Measurements from ENCODE around the gene KIAA0319L.

The KIAA0319L gene

DNA sequence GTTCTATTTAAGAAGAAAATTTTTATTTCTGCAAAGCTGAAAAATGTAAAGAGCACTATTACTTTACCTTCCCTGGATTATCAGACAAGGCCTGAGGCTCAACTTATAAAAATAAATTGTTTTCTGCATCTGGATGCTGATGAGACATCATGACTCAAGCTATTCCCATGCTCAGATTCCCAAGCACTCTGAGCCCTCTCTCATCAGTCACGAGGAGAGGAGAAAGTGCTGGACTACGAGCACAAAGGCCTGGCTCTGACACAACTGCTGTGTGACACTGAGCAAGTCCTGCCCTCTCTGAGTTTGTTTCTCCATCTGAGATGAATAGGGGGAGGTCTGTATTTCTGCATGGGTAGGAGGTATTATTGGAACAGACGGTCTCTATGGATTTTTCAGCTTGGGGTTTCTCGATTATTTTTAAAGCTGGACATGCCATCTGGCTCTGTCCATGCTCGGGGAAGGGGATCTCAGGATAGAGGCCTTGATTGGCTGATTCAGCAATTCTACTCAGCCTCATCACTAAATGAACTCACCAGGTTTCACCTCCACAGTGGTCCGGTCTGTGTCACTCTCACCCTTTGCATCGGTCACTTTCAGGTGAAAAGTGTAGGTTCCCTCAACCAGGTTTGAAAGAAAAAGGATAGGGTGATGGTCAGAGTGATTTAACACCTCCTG is 107.7 kb downstream of the KIAA0319L start:
- WGBS, 2 experiments = 83 to 89% methylated on average over 7 of the region's 7 CpGs

DNA sequence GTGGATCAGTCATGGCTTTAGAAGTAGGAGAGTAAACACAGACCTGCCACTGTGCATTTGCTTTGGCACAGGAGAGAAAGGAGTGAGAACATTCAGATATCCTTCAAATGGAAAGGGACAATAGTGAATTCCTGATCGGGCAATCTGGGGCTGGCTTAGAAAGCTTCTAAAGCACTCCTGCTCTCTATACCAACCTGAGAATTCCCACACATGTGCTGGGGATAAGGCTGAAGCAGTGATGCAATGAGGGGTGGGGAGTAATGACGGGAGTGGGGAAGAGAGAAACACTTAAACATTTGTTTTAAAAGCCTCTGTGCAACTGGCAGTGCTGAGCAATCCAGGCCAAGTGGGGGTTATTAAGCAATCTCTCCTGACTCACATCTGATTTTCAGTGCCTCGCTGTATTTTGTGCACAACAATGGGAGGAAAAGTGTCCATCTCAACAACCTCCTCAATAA is 108.8 kb downstream of the KIAA0319L start:
- Histone ChIP-seq H3K4me1 (ENCODE audit: control insufficient read depth, insufficient read depth, low read length) (no peaks in the 10 kb centered on the region), H3K9me3 (ENCODE audit: control insufficient read depth, low read length) (no peaks in the 10 kb centered on the region), H3K36me3 (ENCODE audit: control insufficient read depth, insufficient read depth, low read length) (peaks cover 32% of the 10 kb centered on the region), H3K27me3 (ENCODE audit: control insufficient read depth, insufficient read depth, low read length, poor library complexity, severe bottlenecking) (no peaks in the 10 kb centered on the region), H3K27ac (ENCODE audit: insufficient read depth, low read depth, low read length, poor library complexity, severe bottlenecking) (no peak overlapping the region), H3K4me3 (ENCODE audit: insufficient read depth, low read depth, low read length) (no peak overlapping the region)
- 92 to 99% methylated on average over 3 of the region's 3 CpGs for WGBS, 2 experiments

More for the DNA sequence above, 107.7 kb downstream of the KIAA0319L start:
- H3K4me1 ChIP-seq (ENCODE audit: control insufficient read depth, insufficient read depth, low read length) = no peaks in the 10 kb centered on the region
- no peaks in the 10 kb centered on the region for H3K27me3 ChIP-seq (ENCODE audit: control insufficient read depth, insufficient read depth, low read length, poor library complexity, severe bottlenecking)
- no peak overlapping the region for H3K4me3 ChIP-seq (ENCODE audit: insufficient read depth, low read depth, low read length)
- H3K36me3 ChIP-seq (ENCODE audit: control insufficient read depth, insufficient read depth, low read length) = peaks cover 37% of the 10 kb centered on the region
- H3K9me3 ChIP-seq (ENCODE audit: control insufficient read depth, low read length) = no peaks in the 10 kb centered on the region
- no peak overlapping the region for H3K27ac ChIP-seq (ENCODE audit: insufficient read depth, low read depth, low read length, poor library complexity, severe bottlenecking)

DNA sequence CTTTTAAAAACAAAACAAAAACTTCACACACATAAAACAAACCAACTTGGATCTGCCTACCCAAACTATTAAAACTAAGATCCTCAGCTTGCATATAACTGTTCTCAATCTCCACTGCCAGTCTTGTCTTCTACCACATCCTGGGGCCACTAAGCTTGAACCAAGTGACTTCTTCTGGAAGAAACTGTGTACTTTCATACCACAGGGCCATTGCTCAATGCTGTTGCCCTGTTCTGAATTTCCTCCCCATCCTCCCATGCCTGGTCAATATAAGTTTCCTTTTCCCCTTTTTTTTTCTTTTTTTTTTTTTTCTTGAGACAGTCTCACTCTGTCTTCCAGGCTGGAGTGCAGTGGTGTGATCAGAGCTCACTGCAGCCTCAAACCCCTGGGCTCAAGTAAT is 109.9 kb downstream of the KIAA0319L start:
- Histone ChIP-seq H3K4me1 (ENCODE audit: control insufficient read depth, insufficient read depth, low read length) (no peaks in the 10 kb centered on the region), H3K36me3 (ENCODE audit: control insufficient read depth, insufficient read depth, low read length) (peaks cover 41% of the 10 kb centered on the region), H3K27me3 (ENCODE audit: control insufficient read depth, insufficient read depth, low read length, poor library complexity, severe bottlenecking) (no peaks in the 10 kb centered on the region), H3K9me3 (ENCODE audit: control insufficient read depth, low read length) (no peaks in the 10 kb centered on the region), H3K27ac (ENCODE audit: insufficient read depth, low read depth, low read length, poor library complexity, severe bottlenecking) (no peak overlapping the region), H3K4me3 (ENCODE audit: insufficient read depth, low read depth, low read length) (no peak overlapping the region)

DNA sequence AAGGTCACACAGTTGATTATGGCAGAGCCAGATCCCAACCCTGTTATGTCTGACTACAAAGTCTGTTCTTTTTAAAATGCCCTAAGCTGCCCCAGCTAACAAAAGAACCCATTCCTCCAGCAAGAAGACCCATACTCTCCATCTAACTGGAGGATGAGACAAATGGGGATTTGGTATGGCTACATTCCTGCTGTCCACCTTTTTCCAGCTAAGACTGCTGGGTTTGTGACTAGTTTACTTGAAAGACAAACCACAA is 112.8 kb downstream of the KIAA0319L start:
- peaks cover 41% of the 10 kb centered on the region for H3K36me3 ChIP-seq (ENCODE audit: control insufficient read depth, insufficient read depth, low read length)
- H3K4me3 ChIP-seq (ENCODE audit: insufficient read depth, low read depth, low read length) = no peak overlapping the region
- no peaks in the 10 kb centered on the region for H3K9me3 ChIP-seq (ENCODE audit: control insufficient read depth, low read length)
- no peaks in the 10 kb centered on the region for H3K27me3 ChIP-seq (ENCODE audit: control insufficient read depth, insufficient read depth, low read length, poor library complexity, severe bottlenecking)
- H3K4me1 ChIP-seq (ENCODE audit: control insufficient read depth, insufficient read depth, low read length) = no peaks in the 10 kb centered on the region
- no peak overlapping the region for H3K27ac ChIP-seq (ENCODE audit: insufficient read depth, low read depth, low read length, poor library complexity, severe bottlenecking)

DNA sequence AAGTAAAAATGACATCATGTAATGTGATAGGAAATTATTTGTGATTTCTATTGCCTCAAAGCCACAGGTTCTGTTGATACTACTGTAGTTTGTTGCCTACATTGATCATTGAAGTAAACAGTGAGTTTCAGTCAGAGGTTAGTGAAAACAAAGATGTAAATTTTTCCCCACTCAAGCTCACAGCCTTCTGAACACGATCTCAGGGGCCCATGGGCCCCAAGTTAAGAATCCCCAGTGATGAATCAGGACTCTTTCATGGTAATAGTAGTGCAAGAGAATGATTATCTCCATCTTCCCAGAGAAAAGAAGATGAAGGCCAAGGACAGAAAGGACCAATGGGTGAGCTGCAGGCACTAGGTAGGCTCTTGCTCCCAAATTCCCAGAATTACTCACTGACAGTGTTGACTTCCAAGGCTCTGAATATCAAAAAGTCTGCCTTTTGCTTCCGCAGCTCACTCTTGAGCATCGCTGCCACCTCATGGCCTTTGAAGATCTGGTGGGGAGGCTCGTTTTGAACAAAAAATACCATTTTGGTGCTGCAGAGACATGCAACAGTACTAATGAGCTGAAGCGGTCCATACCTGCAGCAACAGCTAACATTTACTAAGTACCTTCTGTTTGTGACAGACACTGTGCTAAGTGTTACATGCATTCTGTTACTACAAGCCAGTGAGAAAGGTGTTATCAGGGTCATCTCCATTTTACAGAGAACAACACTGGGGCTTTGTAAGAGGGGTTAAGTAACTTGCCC is 113.3 kb downstream of the KIAA0319L start:
- WGBS, 2 experiments = 88 to 90% methylated on average over 5 of the region's 5 CpGs
- Histone ChIP-seq H3K9me3 (ENCODE audit: control insufficient read depth, low read length) (no peaks in the 10 kb centered on the region), H3K36me3 (ENCODE audit: control insufficient read depth, insufficient read depth, low read length) (peaks cover 37% of the 10 kb centered on the region)

DNA sequence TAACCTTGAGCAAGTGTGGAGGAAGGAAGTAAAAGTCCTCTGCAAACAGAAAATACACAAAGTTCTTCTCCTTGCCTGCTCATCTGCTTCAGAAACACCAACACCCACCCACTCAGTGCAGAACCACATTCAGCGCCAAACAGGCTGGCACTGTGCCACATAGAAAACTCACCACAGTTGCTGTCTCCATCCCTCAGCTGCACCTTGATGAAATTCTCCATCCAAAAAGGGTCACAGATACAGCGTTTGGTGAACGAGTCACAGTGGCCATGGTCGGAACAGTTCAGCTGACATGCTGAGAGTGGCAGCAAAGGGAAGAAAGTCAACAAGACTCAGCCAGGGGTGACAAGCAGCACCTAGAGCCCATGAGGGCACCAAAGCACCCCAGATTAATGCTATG is 114.5 kb downstream of the KIAA0319L start:
- Histone ChIP-seq H3K4me1 (ENCODE audit: control insufficient read depth, insufficient read depth, low read length) (no peaks in the 10 kb centered on the region), H3K27me3 (ENCODE audit: control insufficient read depth, insufficient read depth, low read length, poor library complexity, severe bottlenecking) (no peaks in the 10 kb centered on the region), H3K27ac (ENCODE audit: insufficient read depth, low read depth, low read length, poor library complexity, severe bottlenecking) (no peak overlapping the region), H3K9me3 (ENCODE audit: control insufficient read depth, low read length) (no peaks in the 10 kb centered on the region), H3K36me3 (ENCODE audit: control insufficient read depth, insufficient read depth, low read length) (peaks cover 25% of the 10 kb centered on the region), H3K4me3 (ENCODE audit: insufficient read depth, low read depth, low read length) (no peak overlapping the region)
- WGBS, 2 experiments = 96 to 97% methylated on average over 4 of the region's 4 CpGs

More for the DNA sequence above, 113.3 kb downstream of the KIAA0319L start:
- H3K4me1 ChIP-seq (ENCODE audit: control insufficient read depth, insufficient read depth, low read length) = no peaks in the 10 kb centered on the region
- no peak overlapping the region for H3K27ac ChIP-seq (ENCODE audit: insufficient read depth, low read depth, low read length, poor library complexity, severe bottlenecking)
- no peaks in the 10 kb centered on the region for H3K27me3 ChIP-seq (ENCODE audit: control insufficient read depth, insufficient read depth, low read length, poor library complexity, severe bottlenecking)
- H3K4me3 ChIP-seq (ENCODE audit: insufficient read depth, low read depth, low read length) = no peak overlapping the region

DNA sequence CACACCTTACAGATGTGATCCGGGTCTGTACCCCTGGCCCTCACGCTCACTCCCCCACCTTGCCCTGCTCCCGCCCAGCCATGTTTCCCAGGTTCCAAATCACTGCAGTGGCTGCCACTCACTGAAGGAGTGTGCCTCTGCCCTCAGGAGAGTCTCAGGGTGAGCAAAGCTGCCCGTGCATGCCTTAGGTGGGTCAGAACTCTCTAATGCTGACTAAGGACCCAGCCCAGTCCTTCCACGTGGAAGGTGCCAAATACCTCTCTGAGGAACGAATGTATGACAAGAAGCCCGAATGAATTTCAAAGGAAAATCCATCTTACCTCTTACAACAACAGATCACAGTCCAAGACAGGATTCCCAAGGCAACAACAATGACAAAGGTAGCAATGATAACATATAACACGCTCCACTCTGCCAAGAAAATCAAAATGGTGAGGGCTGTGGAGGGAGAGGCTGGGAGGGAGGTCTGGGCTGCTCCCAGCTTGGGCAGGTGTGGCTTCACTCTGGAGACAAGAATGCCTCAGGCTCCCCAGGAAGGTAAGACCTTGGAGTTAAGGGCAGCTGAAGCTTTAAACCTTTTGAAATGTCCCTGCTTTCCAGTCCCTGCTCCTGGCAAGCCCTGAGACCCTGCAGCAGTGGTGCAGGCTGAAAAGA is 115.2 kb downstream of the KIAA0319L start:
- H3K27me3 ChIP-seq (ENCODE audit: control insufficient read depth, insufficient read depth, low read length, poor library complexity, severe bottlenecking) = no peaks in the 10 kb centered on the region
- no peaks in the 10 kb centered on the region for H3K9me3 ChIP-seq (ENCODE audit: control insufficient read depth, low read length)
- WGBS, 2 experiments = 93 to 95% methylated on average over 8 of the region's 8 CpGs
- no peak overlapping the region for H3K4me3 ChIP-seq (ENCODE audit: insufficient read depth, low read depth, low read length)
- peaks cover 25% of the 10 kb centered on the region for H3K36me3 ChIP-seq (ENCODE audit: control insufficient read depth, insufficient read depth, low read length)
- no peaks in the 10 kb centered on the region for H3K4me1 ChIP-seq (ENCODE audit: control insufficient read depth, insufficient read depth, low read length)
- H3K27ac ChIP-seq (ENCODE audit: insufficient read depth, low read depth, low read length, poor library complexity, severe bottlenecking) = no peak overlapping the region

DNA sequence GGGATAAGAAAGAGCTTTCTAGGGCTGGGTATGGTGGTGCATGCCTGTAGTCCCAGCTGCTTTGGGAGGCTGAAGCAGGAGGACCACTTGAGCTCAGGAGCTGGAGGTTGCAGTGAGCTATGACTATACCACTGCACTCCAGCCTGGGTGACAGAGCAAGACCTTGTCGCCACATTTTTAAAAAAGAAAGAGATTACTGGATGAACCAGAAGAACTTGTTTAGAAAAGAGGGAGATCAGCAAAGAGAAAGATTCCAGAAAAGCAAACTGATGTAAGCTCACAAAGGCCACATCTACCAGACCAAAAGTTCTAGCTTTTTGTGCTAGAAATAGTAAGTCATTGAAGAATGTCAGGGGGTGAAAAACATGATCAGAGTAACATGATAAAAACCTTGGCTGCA is 117.6 kb downstream of the KIAA0319L start:
- 87 to 90% methylated on average over 1 of the region's 1 CpG for WGBS, 2 experiments
- Histone ChIP-seq H3K4me1 (ENCODE audit: control insufficient read depth, insufficient read depth, low read length) (no peaks in the 10 kb centered on the region), H3K36me3 (ENCODE audit: control insufficient read depth, insufficient read depth, low read length) (peaks cover 29% of the 10 kb centered on the region), H3K27ac (ENCODE audit: insufficient read depth, low read depth, low read length, poor library complexity, severe bottlenecking) (no peak overlapping the region), H3K9me3 (ENCODE audit: control insufficient read depth, low read length) (no peaks in the 10 kb centered on the region), H3K4me3 (ENCODE audit: insufficient read depth, low read depth, low read length) (no peak overlapping the region), H3K27me3 (ENCODE audit: control insufficient read depth, insufficient read depth, low read length, poor library complexity, severe bottlenecking) (no peaks in the 10 kb centered on the region)

DNA sequence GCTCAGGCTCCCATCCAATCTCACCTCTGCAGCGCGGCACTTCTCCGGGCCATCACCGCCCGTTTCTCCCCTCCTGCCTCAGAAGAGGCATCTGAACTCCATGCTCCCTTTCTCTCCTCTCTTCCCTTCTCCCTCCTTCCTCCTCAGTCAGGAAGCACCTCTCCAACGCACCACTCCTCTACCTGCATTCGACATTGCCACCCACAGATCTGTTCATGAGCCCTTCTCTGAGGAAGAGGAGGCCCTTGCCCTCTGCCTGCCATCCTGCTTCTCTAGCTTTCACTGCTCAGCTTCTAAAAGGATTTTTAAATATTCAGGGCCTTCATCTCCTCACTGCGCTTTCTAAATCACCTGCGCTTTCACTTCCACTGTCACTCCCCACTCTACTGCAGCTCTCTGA is 120.0 kb downstream of the KIAA0319L start:
- Histone ChIP-seq H3K27ac (ENCODE audit: insufficient read depth, low read depth, low read length, poor library complexity, severe bottlenecking) (no peak overlapping the region), H3K27me3 (ENCODE audit: control insufficient read depth, insufficient read depth, low read length, poor library complexity, severe bottlenecking) (no peaks in the 10 kb centered on the region), H3K9me3 (ENCODE audit: control insufficient read depth, low read length) (no peaks in the 10 kb centered on the region), H3K36me3 (ENCODE audit: control insufficient read depth, insufficient read depth, low read length) (peaks cover 24% of the 10 kb centered on the region), H3K4me1 (ENCODE audit: control insufficient read depth, insufficient read depth, low read length) (no peaks in the 10 kb centered on the region), H3K4me3 (ENCODE audit: insufficient read depth, low read depth, low read length) (no peak overlapping the region)
- WGBS, 2 experiments = 95 to 96% methylated on average over 9 of the region's 9 CpGs

DNA sequence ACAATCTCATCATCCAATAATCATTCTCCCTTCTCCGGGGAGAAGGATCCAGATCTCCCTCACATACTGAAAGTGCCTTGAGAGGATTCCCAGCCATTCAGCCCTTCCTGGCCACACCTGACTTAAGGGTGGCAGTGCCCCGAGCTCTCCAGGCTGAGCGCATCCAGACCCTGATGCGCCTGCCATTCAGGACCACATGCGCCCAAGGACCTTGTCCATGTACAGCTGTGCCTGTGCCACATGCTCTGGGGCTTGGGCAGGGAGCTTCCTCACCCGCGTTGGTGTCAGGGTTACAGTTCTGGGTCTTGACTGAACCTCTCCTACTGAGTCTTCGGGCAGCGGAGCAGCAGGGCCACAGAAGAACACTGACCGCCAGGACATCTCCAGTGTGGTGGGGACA is 121.1 kb downstream of the KIAA0319L start:
- H3K27ac ChIP-seq (ENCODE audit: insufficient read depth, low read depth, low read length, poor library complexity, severe bottlenecking) = no peak overlapping the region
- H3K27me3 ChIP-seq (ENCODE audit: control insufficient read depth, insufficient read depth, low read length, poor library complexity, severe bottlenecking) = no peaks in the 10 kb centered on the region
- no peaks in the 10 kb centered on the region for H3K9me3 ChIP-seq (ENCODE audit: control insufficient read depth, low read length)
- 97% methylated on average over 10 of the region's 10 CpGs for WGBS, 2 experiments
- H3K4me3 ChIP-seq (ENCODE audit: insufficient read depth, low read depth, low read length) = no peak overlapping the region
- H3K36me3 ChIP-seq (ENCODE audit: control insufficient read depth, insufficient read depth, low read length) = peaks cover 17% of the 10 kb centered on the region
- H3K4me1 ChIP-seq (ENCODE audit: control insufficient read depth, insufficient read depth, low read length) = no peaks in the 10 kb centered on the region
